ENCODE measurements around the gene PTCD1. TPM values are rescaled to one million over a fixed set of nuclear protein-coding genes. Genes with fewer than 3 reads are reported as not detected.
"Not testable (repeated sequence)": the region's sequence is repeated elsewhere in the genome, so short reads cannot be mapped to it uniquely, and the experiment has no call there.

PTCD1 gene
- total RNA-seq, 1 experiment from 2014 or later = 15.0 TPM

- intact Hi-C loops (cut with micrococcal nuclease; ENCODE audit: unreplicated experiment) = no loop called here
- no peak for DNase-seq (ENCODE audit: low read depth, low spot score)
- BruUV-seq (replicated peaks) = no TSS peak
Observed at GRCh38 chr7:99437946-99438572, 539 bp downstream of the PTCD1 start.

GRCh38 chr7:99433158-99433557 is 5.4 kb downstream of the PTCD1 start:
- DNase-seq (ENCODE audit: low read depth, low spot score) (no peak), ATAC-seq (no peak)
- Histone ChIP-seq H3K27ac (ENCODE audit: low read length) (no peak overlapping the region), H3K27me3 (ENCODE audit: control insufficient read depth, insufficient read depth, low read length) (no peaks in the 10 kb centered on the region), H3K4me3 (ENCODE audit: low read depth in 2 of 2, low read length in 2 of 2) (no peak overlapping the region), H3K4me1 (ENCODE audit: control insufficient read depth, insufficient read depth, low read length) (peaks cover 6% of the 10 kb centered on the region; the same call in 1 of the 2 replicates), H3K36me3 (ENCODE audit: control insufficient read depth, insufficient read depth, low read length) (peaks cover 17% of the 10 kb centered on the region; the same call in 1 of the 2 replicates), H3K9me3 (ENCODE audit: control insufficient read depth, insufficient read depth, low read depth, low read length) (no peaks in the 10 kb centered on the region)
- CTCF ChIA-PET = no interaction called here
- intact Hi-C loops (cut with micrococcal nuclease; ENCODE audit: unreplicated experiment) (no loop called here), in situ Hi-C loops (cut with HindIII; ENCODE audit: low pct_unique_long_range_greater_than_20kb, low sequenced_read_pairs) (no loop called here)
- BruUV-seq (replicated peaks) = no TSS peak
- TF ChIP-seq POLR2AphosphoS5 (IDR thresholded peaks at IDR 0.05; ENCODE audit: low read depth, low read length) = no peak
- TF ChIP-seq TCF7L2 (IDR thresholded peaks at IDR 0.05; ENCODE audit: low read depth, low read length) = no peak
- TF ChIP-seq REST (IDR thresholded peaks at IDR 0.05; ENCODE audit: insufficient read depth in 1 of 2, low read depth in 2 of 2, low read length in 1 of 2) = no peak
- TF ChIP-seq SIN3A (IDR thresholded peaks at IDR 0.05; ENCODE audit: borderline replicate concordance, insufficient read depth, low read depth, low read length) = no peak
- TF ChIP-seq CTCF (IDR thresholded peaks at IDR 0.05) = no peak
- POLR2A ChIA-PET = no interaction called here

More at GRCh38 chr7:99437946-99438572, 539 bp downstream of the PTCD1 start:
- peak overlapping the region; percentile 94 for H3K27ac ChIP-seq (ENCODE audit: low read length)
- ChIA-PET CTCF (interaction anchor here (0.7 kb wide), 1 partner anchor 39 kb away, joined by 3 read pairs; no protein-coding TSS in a partner anchor), POLR2A (no interaction called here)
- TF ChIP-seq POLR2AphosphoS5 (IDR thresholded peaks at IDR 0.05; ENCODE audit: low read depth, low read length) (no peak), CTCF (IDR thresholded peaks at IDR 0.05) (no peak), SIN3A (IDR thresholded peaks at IDR 0.05; ENCODE audit: borderline replicate concordance, insufficient read depth, low read depth, low read length) (no peak), REST (IDR thresholded peaks at IDR 0.05; ENCODE audit: insufficient read depth in 1 of 2, low read depth in 2 of 2, low read length in 1 of 2) (no peak), TCF7L2 (IDR thresholded peaks at IDR 0.05; ENCODE audit: low read depth, low read length) (no peak)
- H3K4me1 ChIP-seq (ENCODE audit: control insufficient read depth, insufficient read depth, low read length) = peaks cover 15% of the 10 kb centered on the region
- ATAC-seq = peak; percentile 26; the same call in 1 of the 2 replicates
- peaks cover 11% of the 10 kb centered on the region; the same call in 1 of the 2 replicates for H3K36me3 ChIP-seq (ENCODE audit: control insufficient read depth, insufficient read depth, low read length)
- in situ Hi-C loops (cut with HindIII; ENCODE audit: low pct_unique_long_range_greater_than_20kb, low sequenced_read_pairs) = no loop called here
- peak overlapping the region; percentile 93 to 95 for H3K4me3 ChIP-seq (ENCODE audit: low read depth in 2 of 2, low read length in 2 of 2)
- no peaks in the 10 kb centered on the region for H3K27me3 ChIP-seq (ENCODE audit: control insufficient read depth, insufficient read depth, low read length)
- H3K9me3 ChIP-seq (ENCODE audit: control insufficient read depth, insufficient read depth, low read depth, low read length) = no peaks in the 10 kb centered on the region

GRCh38 chr7:99431756-99432540 is 6.7 kb downstream of the PTCD1 start:
- H3K36me3 ChIP-seq (ENCODE audit: control insufficient read depth, insufficient read depth, low read length) = peaks cover 17% of the 10 kb centered on the region; the same call in 1 of the 2 replicates
- DNase-seq (ENCODE audit: low read depth, low spot score); in situ Hi-C loops (cut with HindIII; ENCODE audit: low pct_unique_long_range_greater_than_20kb, low sequenced_read_pairs); POLR2A ChIA-PET; ATAC-seq; intact Hi-C loops (cut with micrococcal nuclease; ENCODE audit: unreplicated experiment); H3K4me1 ChIP-seq (ENCODE audit: control insufficient read depth, insufficient read depth, low read length); H3K4me3 ChIP-seq (ENCODE audit: low read depth in 2 of 2, low read length in 2 of 2); CTCF ChIA-PET; H3K27me3 ChIP-seq (ENCODE audit: control insufficient read depth, insufficient read depth, low read length); H3K27ac ChIP-seq (ENCODE audit: low read length); H3K9me3 ChIP-seq (ENCODE audit: control insufficient read depth, insufficient read depth, low read depth, low read length): not testable (repeated sequence)
- BruUV-seq (replicated peaks) = TSS peak; percentile 11

All from Panc1 (cell line).